Skeletal muscle tissue (tissue), 4 donors: ENCODE measurements around the gene PHF21B. TPM values are rescaled to one million over a fixed set of nuclear protein-coding genes. Genes with fewer than 3 reads are reported as not detected.
"Not testable (repeated sequence)": the region's sequence is repeated elsewhere in the genome, so short reads cannot be mapped to it uniquely, and the experiment has no call there.

Source experiments
- H3K27ac ChIP-seq: one replicate; pipeline ENCODE4 v1.7.0; 2013; ENCODE audit warnings: mild to moderate bottlenecking, low read depth, low read length, inconsistent platforms
- H3K27me3 ChIP-seq, 3 donors: one replicate each; pipeline ENCODE4 v1.7.0; 2013; ENCODE audit warnings: low read length in 3 of 3; ENCODE audit not compliant: control insufficient read depth in 3 of 3, insufficient read depth in 3 of 3
- H3K36me3 ChIP-seq, 3 donors: one replicate each; pipeline ENCODE4 v1.7.0; 2013; ENCODE audit warnings: low read length in 3 of 3; ENCODE audit not compliant: control insufficient read depth in 3 of 3, insufficient read depth in 3 of 3
- H3K4me1 ChIP-seq, 3 donors: one replicate each; pipeline ENCODE4 v1.7.0; 2013; ENCODE audit warnings: low read length in 3 of 3, mild to moderate bottlenecking in 3 of 3; ENCODE audit not compliant: control insufficient read depth in 3 of 3, insufficient read depth in 3 of 3
- H3K4me3 ChIP-seq, 3 donors: one replicate each; pipeline ENCODE4 v1.7.0; 2013; ENCODE audit warnings: low read length in 3 of 3
- H3K9ac ChIP-seq, 3 donors: one replicate each; pipeline ENCODE4 v1.7.0; 2013; ENCODE audit warnings: low read length in 3 of 3, mild to moderate bottlenecking in 3 of 3, moderate library complexity in 2 of 3, low read depth in 1 of 3
- H3K9me3 ChIP-seq, 3 donors: one replicate each; pipeline ENCODE4 v1.7.0; 2013; ENCODE audit warnings: low read length in 3 of 3; ENCODE audit not compliant: control insufficient read depth in 3 of 3
- total RNA-seq: library from RNA; depleted of rRNA; stranded (reverse); fragments of >200 nt; gene quantifications from one replicate; pipeline ENCODE4 v1.2.3, GENCODE V29; 2014
- donor health status: Osteomylitis.

PHF21B gene
- total RNA-seq, 1 donor from 2014 or later = 1.0 TPM

DNA sequence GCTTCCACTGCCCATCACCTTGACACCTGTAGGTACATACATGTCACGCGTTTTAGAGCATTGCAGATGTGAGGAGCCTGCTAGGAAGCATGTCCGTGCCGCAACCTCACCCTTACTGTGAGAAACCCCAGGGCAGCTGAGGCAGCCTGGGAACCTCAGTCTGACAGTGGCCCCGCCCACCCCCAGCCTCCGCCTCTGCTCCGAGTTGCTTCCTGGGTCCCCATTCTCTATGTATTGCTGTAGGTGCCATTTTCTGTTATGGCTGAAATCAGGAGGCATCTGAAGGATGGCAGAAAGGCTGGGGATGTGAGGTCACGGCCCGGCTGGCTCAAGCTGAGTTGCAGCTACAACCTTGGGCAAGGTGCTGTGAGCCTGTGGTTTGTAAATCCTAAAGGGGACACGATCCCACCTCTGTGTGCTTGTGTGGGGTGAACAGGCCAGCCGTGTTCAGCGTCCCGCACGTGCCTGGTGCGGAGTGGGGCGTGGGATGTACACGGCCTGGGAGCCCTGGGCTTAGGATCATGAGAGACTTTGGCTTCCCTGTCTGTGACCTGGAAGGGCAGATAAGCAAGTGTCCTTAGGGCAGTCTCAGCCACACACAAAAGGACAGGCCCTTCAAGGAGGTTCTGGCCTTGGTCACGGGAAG, 102.7 kb downstream of the PHF21B start:
- Histone ChIP-seq H3K9ac (no peak overlapping the region), H3K4me3 (no peak overlapping the region), H3K36me3 (no peaks in the 10 kb centered on the region), H3K9me3 (peaks cover 0 to 3% (median under 1%) of the 10 kb centered on the region in 3 donors), H3K27ac (no peak overlapping the region), H3K27me3 (peaks cover 3 to 25% (median 3%) of the 10 kb centered on the region in 3 donors), H3K4me1 (no peaks in the 10 kb centered on the region)

DNA sequence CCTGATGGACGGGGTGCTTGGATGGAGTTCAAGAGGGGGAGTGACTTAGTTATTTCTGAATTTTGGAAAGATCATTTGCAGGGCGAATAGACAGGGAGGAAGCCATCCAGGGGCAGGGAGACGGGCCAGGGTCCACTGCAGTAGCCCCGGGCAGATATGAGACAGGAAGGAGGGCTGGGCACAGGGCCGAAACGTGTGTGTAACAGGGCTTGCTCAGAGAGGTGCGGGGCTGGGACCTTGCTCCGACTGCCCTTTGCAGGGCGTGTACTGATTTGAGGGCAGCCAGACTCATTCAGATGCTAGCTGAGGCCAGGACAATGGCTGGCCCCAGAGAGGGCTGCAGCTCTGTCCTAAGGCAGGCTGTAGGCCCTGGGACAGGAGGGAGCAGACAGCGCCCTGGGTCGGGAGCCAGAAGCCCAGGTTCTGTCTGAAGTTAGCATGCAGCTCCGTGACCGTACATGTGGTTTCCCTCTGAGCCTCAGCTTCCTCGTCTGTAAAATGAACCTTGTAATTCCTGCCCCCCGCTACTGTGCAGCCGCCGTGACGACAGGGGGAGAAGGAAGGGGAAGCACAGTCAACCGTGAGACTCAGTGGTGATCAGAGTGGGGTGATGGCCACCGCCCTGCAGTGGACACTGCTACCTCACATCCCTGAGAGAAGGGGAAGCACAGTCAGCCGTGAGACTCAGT, 103.4 kb downstream of the PHF21B start:
- Histone ChIP-seq H3K4me1 (no peaks in the 10 kb centered on the region), H3K9ac (no peak overlapping the region), H3K27me3 (peaks cover 3 to 25% (median 3%) of the 10 kb centered on the region in 3 donors), H3K36me3 (no peaks in the 10 kb centered on the region), H3K27ac (no peak overlapping the region), H3K9me3 (peaks cover 3 to 8% (median 6%) of the 10 kb centered on the region in 3 donors), H3K4me3 (no peak overlapping the region)

- H3K36me3 ChIP-seq, H3K4me1 ChIP-seq, H3K27ac ChIP-seq, H3K9ac ChIP-seq, H3K4me3 ChIP-seq: not testable (repeated sequence)
- Histone ChIP-seq H3K9me3 (peaks cover 10 to 17% (median 11%) of the 10 kb centered on the region in 3 donors), H3K27me3 (peaks cover 3 to 25% (median 3%) of the 10 kb centered on the region in 3 donors)
Measured at GRCh38 chr22:44904492-44905152, 105.2 kb downstream of the PHF21B start.

- not testable (repeated sequence) for H3K27ac ChIP-seq, H3K9ac ChIP-seq, H3K4me1 ChIP-seq, H3K4me3 ChIP-seq, H3K36me3 ChIP-seq
- H3K9me3 ChIP-seq = peaks cover 10 to 17% (median 11%) of the 10 kb centered on the region in 3 donors
- peaks cover 3 to 24% (median 3%) of the 10 kb centered on the region in 3 donors for H3K27me3 ChIP-seq
Measured at GRCh38 chr22:44903164-44903563, 106.6 kb downstream of the PHF21B start.

DNA sequence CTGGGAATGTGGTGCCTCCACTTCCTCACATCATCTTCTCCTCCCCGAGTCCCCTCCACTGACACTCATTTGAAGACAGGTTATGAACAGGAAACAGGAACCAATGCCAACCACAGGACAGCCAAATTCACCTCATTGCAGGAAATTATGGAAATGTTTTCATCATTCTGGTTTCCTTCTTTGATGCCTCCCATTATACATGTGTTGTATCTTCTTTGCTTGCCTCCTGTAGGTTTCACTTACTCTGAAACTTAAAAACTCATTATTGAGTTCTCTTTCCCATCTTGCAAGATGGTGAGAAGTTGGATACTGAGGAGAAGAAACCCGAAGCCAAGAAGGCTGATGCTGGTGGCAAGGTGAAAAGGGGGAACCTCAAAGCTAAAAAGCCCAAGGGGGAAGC, 108.5 kb downstream of the PHF21B start:
- no peaks in the 10 kb centered on the region for H3K36me3 ChIP-seq
- H3K4me1 ChIP-seq = no peaks in the 10 kb centered on the region
- peaks cover 0 to 10% (median 3%) of the 10 kb centered on the region in 3 donors for H3K27me3 ChIP-seq
- H3K4me3 ChIP-seq = no peak overlapping the region
- no peak overlapping the region for H3K9ac ChIP-seq
- peaks cover 10 to 17% (median 11%) of the 10 kb centered on the region in 3 donors for H3K9me3 ChIP-seq
- no peak overlapping the region for H3K27ac ChIP-seq

DNA sequence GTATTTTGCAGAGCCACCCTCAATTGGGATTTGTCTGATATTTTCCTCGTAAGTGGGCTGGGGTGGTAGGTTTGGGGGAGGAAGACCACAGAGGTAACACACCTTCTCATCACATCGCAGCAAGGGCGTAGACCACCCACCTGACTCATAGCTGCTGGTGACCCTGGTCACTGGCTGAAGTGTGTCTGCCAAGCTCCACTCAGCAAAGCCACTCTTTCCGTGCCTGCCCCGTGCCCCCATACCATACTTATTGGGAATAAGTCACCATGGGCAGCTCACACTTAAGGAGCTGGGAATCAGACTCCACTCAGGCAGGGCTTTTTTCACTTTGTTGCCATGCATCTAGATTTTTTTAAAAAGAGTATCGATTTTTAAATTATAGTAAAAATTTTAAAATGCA, 111.6 kb downstream of the PHF21B start:
- Histone ChIP-seq H3K27me3 (peaks cover 0 to 6% (median 3%) of the 10 kb centered on the region in 3 donors), H3K4me1 (no peaks in the 10 kb centered on the region), H3K9me3 (peaks cover 10 to 17% (median 11%) of the 10 kb centered on the region in 3 donors), H3K36me3 (no peaks in the 10 kb centered on the region), H3K4me3 (no peak overlapping the region), H3K27ac (no peak overlapping the region), H3K9ac (no peak overlapping the region)

DNA sequence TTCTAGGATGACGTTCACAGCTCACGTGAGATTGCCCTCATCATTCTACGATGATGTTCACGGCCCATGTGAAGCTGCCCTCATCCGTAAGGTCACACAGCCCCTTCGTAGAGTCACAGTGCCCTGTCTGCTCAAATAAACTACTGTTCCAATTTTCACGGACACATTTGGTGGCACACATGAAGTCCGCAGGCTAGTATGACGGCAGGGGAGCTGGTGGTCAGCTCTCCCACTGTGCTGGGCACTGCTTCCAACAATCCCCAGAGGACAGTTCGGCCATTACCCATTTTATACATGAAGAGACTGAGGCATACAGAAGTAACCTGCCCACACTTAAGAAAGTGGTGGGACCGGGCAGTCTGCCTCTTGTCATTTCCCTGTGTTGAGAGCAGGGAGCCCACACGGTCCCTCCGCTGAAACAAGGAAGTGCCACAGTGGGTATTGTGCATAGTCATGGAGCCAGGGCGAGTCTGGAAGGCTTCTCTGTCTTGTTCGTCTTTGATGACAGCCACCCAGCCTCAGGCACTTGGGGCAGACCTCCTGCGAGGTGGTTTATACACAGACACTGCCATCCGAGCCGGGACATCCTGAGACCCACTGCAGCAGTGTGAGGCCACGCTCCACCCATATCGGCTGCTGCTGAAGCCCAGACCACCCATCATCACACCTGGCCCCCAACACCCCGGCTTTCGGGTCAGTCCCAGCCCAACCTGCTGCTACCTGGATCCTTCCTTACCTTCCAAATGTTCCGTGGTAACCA, 114.3 kb downstream of the PHF21B start:
- no peak overlapping the region for H3K9ac ChIP-seq
- no peaks in the 10 kb centered on the region for H3K36me3 ChIP-seq
- no peak overlapping the region for H3K27ac ChIP-seq
- no peak overlapping the region for H3K4me3 ChIP-seq
- H3K27me3 ChIP-seq = peaks cover 0 to 11% (median 4%) of the 10 kb centered on the region in 3 donors
- H3K9me3 ChIP-seq = peaks cover 0 to under 1% (median 0%) of the 10 kb centered on the region in 3 donors
- H3K4me1 ChIP-seq = no peaks in the 10 kb centered on the region

DNA sequence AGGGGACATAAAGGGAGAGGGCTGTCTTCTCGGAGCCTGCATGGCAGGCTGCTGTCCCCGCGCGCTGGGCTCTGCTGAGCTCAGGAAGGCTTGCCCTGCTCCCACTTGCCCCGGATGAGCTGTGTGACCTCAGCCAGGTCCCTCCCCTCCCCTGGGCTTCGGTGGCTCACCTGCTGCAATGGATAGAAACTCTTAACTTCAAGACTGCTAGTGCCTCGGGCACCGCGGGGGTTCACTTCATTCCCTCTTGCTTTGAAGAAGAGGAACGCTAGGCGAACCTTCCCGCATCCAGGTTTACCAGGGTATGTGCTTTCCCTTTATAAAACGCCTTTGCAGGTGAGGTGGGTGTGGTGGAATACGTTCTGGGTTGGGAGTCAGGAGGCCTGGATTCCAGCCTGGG, 115.0 kb downstream of the PHF21B start:
- Histone ChIP-seq H3K36me3 (no peaks in the 10 kb centered on the region), H3K4me3 (no peak overlapping the region), H3K27me3 (peaks cover 0 to 11% (median 4%) of the 10 kb centered on the region in 3 donors), H3K27ac (no peak overlapping the region), H3K9ac (no peak overlapping the region), H3K4me1 (no peaks in the 10 kb centered on the region), H3K9me3 (no peaks in the 10 kb centered on the region)

GRCh38 chr22:44894321-44894720, 115.5 kb downstream of the PHF21B start:
- Histone ChIP-seq H3K4me1 (no peaks in the 10 kb centered on the region), H3K9ac (no peak overlapping the region), H3K27ac (no peak overlapping the region), H3K4me3 (no peak overlapping the region), H3K36me3 (no peaks in the 10 kb centered on the region), H3K9me3 (no peaks in the 10 kb centered on the region), H3K27me3 (peaks cover 0 to 11% (median 4%) of the 10 kb centered on the region in 3 donors)
